ENCODE results near the gene FUT2.
"Not testable (repeated sequence)": the region's sequence is repeated elsewhere in the genome, so short reads cannot be mapped to it uniquely, and the experiment has no call there.

Gene FUT2

DNA sequence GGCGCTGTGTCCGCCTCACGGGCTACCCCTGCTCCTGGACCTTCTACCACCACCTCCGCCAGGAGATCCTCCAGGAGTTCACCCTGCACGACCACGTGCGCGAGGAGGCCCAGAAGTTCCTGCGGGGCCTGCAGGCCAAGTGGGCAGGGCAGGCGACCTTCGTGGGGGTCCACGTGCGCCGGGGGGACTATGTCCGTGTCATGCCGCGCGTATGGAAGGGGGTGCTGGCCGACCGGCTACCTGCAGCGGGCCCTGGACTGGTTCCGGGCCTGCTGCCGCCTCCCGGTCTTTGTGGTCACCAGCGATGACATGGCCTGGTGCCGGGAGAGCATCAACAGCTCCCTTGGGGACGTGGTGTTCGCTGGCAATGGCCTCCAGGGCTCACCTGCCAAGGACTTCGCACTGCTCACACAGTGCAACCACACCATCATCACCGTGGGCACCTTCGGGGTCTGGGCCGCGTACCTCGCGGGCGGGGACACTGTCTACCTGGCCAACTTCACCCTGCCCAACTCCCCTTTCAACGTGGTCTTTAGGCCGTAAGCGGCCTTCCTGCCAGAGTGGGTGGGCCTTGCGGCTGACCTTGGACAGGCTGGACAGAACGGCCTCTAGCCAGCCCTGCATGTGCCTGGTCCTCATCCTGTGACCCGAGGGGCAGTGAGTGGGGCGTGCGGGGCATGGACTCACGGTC is 15.2 kb upstream of the FUT2 start:
- Histone ChIP-seq H3K9me3 (ENCODE audit: control insufficient read depth, insufficient read depth, low read length) (no peaks in the 10 kb centered on the region), H3K36me3 (ENCODE audit: control insufficient read depth, insufficient read depth, low read length) (no peaks in the 10 kb centered on the region), H3K27me3 (ENCODE audit: control insufficient read depth, insufficient read depth, low read length) (no peaks in the 10 kb centered on the region), H3K4me3 (ENCODE audit: low read length) (no peak overlapping the region), H3K27ac (ENCODE audit: low read length) (no peak overlapping the region), H3K4me1 (ENCODE audit: control insufficient read depth, insufficient read depth, low read length) (no peaks in the 10 kb centered on the region)
- no peak for DNase-seq (ENCODE audit: low read depth, low spot score)
- no CpG with 5 or more reads among the region's 45 CpGs for WGBS (ENCODE audit: insufficient coverage, insufficient read length)

DNA sequence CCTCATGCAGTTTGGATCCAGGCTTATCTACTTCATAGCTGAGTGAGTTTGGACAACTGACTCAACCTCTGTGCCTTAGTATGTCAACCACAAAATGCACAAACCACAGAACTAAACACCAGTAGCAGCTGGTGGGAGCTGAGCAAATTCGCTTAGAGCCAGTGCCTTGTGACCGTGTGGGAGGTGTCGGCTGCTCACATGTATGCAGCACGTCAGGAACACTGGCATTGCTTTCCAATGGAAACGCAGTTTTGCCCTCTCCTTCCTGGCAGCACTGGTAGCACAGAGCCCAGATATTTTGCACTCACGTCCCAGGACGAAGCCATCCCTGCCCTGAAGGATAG is 14.7 kb upstream of the FUT2 start:
- Histone ChIP-seq H3K27ac (ENCODE audit: low read length) (no peak overlapping the region), H3K27me3 (ENCODE audit: control insufficient read depth, insufficient read depth, low read length) (no peaks in the 10 kb centered on the region), H3K4me3 (ENCODE audit: low read length) (no peak overlapping the region), H3K9me3 (ENCODE audit: control insufficient read depth, insufficient read depth, low read length) (no peaks in the 10 kb centered on the region), H3K36me3 (ENCODE audit: control insufficient read depth, insufficient read depth, low read length) (no peaks in the 10 kb centered on the region), H3K4me1 (ENCODE audit: control insufficient read depth, insufficient read depth, low read length) (no peaks in the 10 kb centered on the region)
- DNase-seq (ENCODE audit: low read depth, low spot score) = no peak
- WGBS (ENCODE audit: insufficient coverage, insufficient read length) = no CpG with 5 or more reads among the region's 7 CpGs

DNA sequence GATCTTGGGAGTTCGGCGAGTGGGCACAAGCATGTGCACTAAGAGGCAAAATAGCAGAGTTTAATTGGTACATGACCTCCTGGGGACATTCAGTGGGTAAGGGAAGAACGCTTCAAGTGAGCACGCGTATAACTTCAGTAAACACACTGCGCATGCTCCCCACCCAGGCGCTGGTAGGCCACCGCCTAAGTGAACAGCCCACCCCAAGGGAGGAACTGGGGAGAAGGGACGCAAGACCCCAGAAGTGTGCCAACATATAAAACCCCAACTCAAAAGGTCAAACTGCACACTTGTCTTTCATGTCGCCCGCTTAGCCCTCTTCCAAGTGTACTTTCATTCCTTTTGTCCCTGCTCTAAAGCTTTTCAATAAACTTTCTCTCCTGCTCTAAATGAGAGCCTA is 12.4 kb upstream of the FUT2 start:
- no peak for DNase-seq (ENCODE audit: low read depth, low spot score)
- Histone ChIP-seq H3K36me3 (ENCODE audit: control insufficient read depth, insufficient read depth, low read length) (no peaks in the 10 kb centered on the region), H3K4me3 (ENCODE audit: low read length) (no peak overlapping the region), H3K27ac (ENCODE audit: low read length) (no peak overlapping the region), H3K27me3 (ENCODE audit: control insufficient read depth, insufficient read depth, low read length) (no peaks in the 10 kb centered on the region), H3K4me1 (ENCODE audit: control insufficient read depth, insufficient read depth, low read length) (no peaks in the 10 kb centered on the region), H3K9me3 (ENCODE audit: control insufficient read depth, insufficient read depth, low read length) (no peaks in the 10 kb centered on the region)
- WGBS (ENCODE audit: insufficient coverage, insufficient read length) = no CpG with 5 or more reads among the region's 11 CpGs

DNA sequence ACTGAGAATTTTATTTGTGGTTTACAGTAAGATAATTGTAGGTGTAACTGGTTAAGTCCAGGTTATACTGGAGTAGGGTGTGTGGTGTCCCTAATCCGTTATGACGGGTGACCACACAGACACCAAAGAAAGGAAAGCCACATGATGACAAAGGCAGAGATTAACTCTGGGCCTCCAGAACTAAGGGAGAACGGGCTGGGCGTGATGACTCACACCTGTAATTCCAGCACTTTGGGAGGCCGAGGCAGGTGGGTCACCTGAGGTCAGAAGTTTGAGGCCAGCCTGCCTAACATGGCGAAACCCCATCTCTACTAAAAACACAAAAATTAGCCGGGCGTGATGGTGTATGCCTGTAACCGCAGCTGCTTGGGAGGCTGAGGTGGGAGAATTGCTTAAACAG is 10.2 kb upstream of the FUT2 start:
- no peaks in the 10 kb centered on the region for H3K4me1 ChIP-seq (ENCODE audit: control insufficient read depth, insufficient read depth, low read length)
- no peak overlapping the region for H3K27ac ChIP-seq (ENCODE audit: low read length)
- no peak overlapping the region for H3K4me3 ChIP-seq (ENCODE audit: low read length)
- no CpG with 5 or more reads among the region's 9 CpGs for WGBS (ENCODE audit: insufficient coverage, insufficient read length)
- DNase-seq (ENCODE audit: low read depth, low spot score) = no peak
- no peaks in the 10 kb centered on the region for H3K9me3 ChIP-seq (ENCODE audit: control insufficient read depth, insufficient read depth, low read length)
- H3K27me3 ChIP-seq (ENCODE audit: control insufficient read depth, insufficient read depth, low read length) = no peaks in the 10 kb centered on the region
- no peaks in the 10 kb centered on the region for H3K36me3 ChIP-seq (ENCODE audit: control insufficient read depth, insufficient read depth, low read length)

DNA sequence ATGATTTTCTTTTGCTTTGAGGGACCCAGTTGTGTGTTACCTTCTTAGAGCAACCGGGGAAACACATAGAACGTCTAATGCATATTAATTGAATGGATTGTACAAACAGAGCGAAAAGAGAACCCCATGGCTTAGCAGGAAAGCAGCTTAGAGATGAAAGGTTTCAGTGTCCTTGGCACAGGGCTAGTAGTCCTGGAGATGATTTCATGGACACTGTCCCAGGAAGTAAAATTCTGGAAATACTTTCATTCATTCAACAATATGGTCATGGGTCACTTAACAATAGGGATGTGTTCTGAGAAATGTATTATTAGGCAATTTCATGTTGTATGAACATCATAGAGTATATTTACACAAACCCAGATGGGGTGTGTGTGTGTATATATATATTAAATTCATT is 9.7 kb upstream of the FUT2 start:
- Histone ChIP-seq H3K9me3 (ENCODE audit: control insufficient read depth, insufficient read depth, low read length) (no peaks in the 10 kb centered on the region), H3K36me3 (ENCODE audit: control insufficient read depth, insufficient read depth, low read length) (no peaks in the 10 kb centered on the region), H3K27ac (ENCODE audit: low read length) (no peak overlapping the region), H3K27me3 (ENCODE audit: control insufficient read depth, insufficient read depth, low read length) (no peaks in the 10 kb centered on the region), H3K4me1 (ENCODE audit: control insufficient read depth, insufficient read depth, low read length) (no peaks in the 10 kb centered on the region), H3K4me3 (ENCODE audit: low read length) (no peak overlapping the region)
- no peak for DNase-seq (ENCODE audit: low read depth, low spot score)
- no CpG with 5 or more reads among the region's 3 CpGs for WGBS (ENCODE audit: insufficient coverage, insufficient read length)

DNA sequence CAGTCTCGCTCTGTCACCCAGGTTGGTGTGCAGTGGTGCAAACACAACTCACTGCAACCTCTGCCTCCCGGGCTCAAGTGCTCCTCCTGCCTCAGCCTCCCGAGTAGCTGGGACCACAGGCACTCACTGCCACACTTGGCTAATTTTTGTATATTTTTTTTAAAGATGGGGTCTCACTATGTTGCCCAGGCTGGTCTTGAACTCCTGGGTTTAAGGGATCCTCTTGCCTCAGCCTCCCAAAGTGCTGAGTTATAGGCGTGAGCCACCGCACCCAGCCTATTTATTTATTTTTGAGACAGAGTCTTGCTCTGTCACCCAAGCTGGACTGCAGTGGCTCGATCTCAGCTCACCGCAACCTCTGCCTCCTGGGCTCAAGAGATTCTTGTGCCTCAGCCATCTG is 9.1 kb upstream of the FUT2 start:
- H3K27ac ChIP-seq (ENCODE audit: low read length); H3K4me1 ChIP-seq (ENCODE audit: control insufficient read depth, insufficient read depth, low read length); H3K27me3 ChIP-seq (ENCODE audit: control insufficient read depth, insufficient read depth, low read length); DNase-seq (ENCODE audit: low read depth, low spot score); H3K36me3 ChIP-seq (ENCODE audit: control insufficient read depth, insufficient read depth, low read length); H3K4me3 ChIP-seq (ENCODE audit: low read length); H3K9me3 ChIP-seq (ENCODE audit: control insufficient read depth, insufficient read depth, low read length): not testable (repeated sequence)
- WGBS (ENCODE audit: insufficient coverage, insufficient read length) = no CpG with 5 or more reads among the region's 7 CpGs

DNA sequence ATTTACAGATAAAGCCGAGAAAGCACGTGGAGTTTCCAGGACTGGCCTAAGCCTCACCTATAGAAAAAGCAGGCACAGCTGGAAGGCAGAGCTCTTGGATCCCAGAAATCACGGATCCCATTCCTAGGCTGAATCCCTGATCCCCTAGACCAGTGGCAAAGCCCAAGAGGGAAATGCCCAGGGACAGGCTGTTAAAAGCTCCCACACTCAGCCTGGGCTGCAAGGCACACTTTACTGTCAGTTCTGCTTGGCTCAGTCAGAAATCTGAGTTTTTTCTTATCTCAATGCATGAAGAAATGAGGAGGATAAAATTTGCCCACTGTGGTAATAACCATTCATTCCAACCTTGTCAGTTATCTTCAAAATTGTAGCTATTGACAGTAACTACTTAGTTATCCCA is 8.0 kb upstream of the FUT2 start:
- no peaks in the 10 kb centered on the region for H3K27me3 ChIP-seq (ENCODE audit: control insufficient read depth, insufficient read depth, low read length)
- H3K36me3 ChIP-seq (ENCODE audit: control insufficient read depth, insufficient read depth, low read length) = no peaks in the 10 kb centered on the region

DNA sequence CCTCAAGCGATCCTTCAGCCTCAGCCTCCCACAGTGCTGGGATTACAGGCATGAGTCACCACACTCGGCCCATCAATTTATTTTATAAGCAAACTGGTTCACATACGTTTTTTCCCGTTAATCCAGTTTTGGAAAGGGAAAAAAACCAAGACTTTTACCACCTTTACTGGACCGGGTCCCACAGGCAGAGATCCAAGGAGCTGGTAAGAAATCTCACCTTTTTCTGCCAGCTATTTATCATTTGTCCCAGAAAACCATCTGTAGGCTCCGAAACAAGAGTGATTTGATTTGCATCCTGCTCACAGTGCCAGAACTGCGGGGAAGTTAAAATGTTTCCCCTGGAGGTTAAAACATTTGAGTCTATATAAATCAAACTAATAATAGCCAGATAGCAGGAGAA is 6.3 kb upstream of the FUT2 start:
- no peaks in the 10 kb centered on the region for H3K36me3 ChIP-seq (ENCODE audit: control insufficient read depth, insufficient read depth, low read length)
- no peak for DNase-seq (ENCODE audit: low read depth, low spot score)
- no peak overlapping the region for H3K4me3 ChIP-seq (ENCODE audit: low read length)
- H3K4me1 ChIP-seq (ENCODE audit: control insufficient read depth, insufficient read depth, low read length) = no peaks in the 10 kb centered on the region
- no peak overlapping the region for H3K27ac ChIP-seq (ENCODE audit: low read length)
- no peaks in the 10 kb centered on the region for H3K9me3 ChIP-seq (ENCODE audit: control insufficient read depth, insufficient read depth, low read length)
- no CpG with 5 or more reads among the region's 7 CpGs for WGBS (ENCODE audit: insufficient coverage, insufficient read length)
- H3K27me3 ChIP-seq (ENCODE audit: control insufficient read depth, insufficient read depth, low read length) = no peaks in the 10 kb centered on the region

More for the DNA sequence above, 8.0 kb upstream of the FUT2 start:
- Histone ChIP-seq H3K27ac (ENCODE audit: low read length) (no peak overlapping the region), H3K9me3 (ENCODE audit: control insufficient read depth, insufficient read depth, low read length) (no peaks in the 10 kb centered on the region), H3K4me3 (ENCODE audit: low read length) (no peak overlapping the region), H3K4me1 (ENCODE audit: control insufficient read depth, insufficient read depth, low read length) (no peaks in the 10 kb centered on the region)
- WGBS (ENCODE audit: insufficient coverage, insufficient read length) = no CpG with 5 or more reads among the region's 3 CpGs
- DNase-seq (ENCODE audit: low read depth, low spot score) = no peak

DNA sequence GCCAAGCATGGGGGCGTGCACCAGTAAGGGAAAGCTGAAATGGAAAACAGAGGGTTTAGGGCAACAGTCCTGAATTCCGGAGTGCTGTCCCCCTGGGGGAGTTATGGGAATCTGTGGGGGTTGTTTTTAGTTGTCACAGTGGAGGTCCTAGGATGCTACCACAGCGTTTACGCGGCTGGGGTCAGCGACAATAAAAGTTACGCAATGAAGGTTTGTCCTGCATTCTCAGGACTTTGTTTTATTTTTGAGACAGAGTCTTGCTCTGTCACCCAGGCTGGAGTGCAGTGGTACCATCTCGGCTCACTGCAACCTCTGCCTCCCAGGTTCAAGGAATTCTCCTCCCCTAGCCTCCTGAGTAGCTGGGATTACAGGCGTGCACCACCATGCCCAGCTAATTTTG is 2.1 kb upstream of the FUT2 start:
- H3K36me3 ChIP-seq (ENCODE audit: control insufficient read depth, insufficient read depth, low read length); H3K4me1 ChIP-seq (ENCODE audit: control insufficient read depth, insufficient read depth, low read length); H3K27ac ChIP-seq (ENCODE audit: low read length); DNase-seq (ENCODE audit: low read depth, low spot score); H3K4me3 ChIP-seq (ENCODE audit: low read length); H3K9me3 ChIP-seq (ENCODE audit: control insufficient read depth, insufficient read depth, low read length); H3K27me3 ChIP-seq (ENCODE audit: control insufficient read depth, insufficient read depth, low read length): not testable (repeated sequence)
- WGBS (ENCODE audit: insufficient coverage, insufficient read length) = no CpG with 5 or more reads among the region's 9 CpGs

DNA sequence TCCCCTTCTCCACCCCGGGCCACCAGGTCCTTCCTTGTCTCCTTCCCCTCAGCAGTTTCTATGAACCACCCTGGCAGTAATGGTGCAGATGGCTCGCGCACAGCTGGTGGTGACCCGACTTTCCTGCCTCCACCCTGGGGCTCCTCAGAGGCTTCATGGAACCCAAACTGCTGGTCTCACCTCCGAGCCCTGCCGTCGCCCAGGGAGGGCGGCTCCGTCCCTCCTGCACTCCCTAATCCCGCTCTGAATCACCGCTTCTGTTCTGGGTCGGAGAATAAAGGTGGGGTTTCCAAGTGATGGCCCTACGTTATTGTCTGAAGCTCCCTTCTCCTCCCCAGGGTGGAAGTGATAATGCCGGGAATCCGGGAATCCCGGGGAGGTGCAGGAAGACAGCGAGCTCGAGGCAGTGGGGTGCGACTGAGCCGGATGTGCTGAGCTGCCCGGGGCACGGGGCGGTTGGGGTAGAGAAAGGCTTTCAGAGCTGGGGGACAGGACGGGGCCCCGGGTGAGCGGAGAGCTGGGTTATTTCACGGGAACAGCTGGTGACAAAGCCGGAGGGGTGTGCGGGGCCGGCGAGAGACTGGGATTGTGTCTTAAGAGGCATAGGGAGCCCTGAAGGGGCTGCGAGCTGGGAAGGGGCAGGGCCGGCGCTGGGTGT is 711 bp downstream of the FUT2 start:
- no peak for DNase-seq (ENCODE audit: low read depth, low spot score)
- Histone ChIP-seq H3K4me1 (ENCODE audit: control insufficient read depth, insufficient read depth, low read length) (no peaks in the 10 kb centered on the region), H3K36me3 (ENCODE audit: control insufficient read depth, insufficient read depth, low read length) (no peaks in the 10 kb centered on the region), H3K9me3 (ENCODE audit: control insufficient read depth, insufficient read depth, low read length) (no peaks in the 10 kb centered on the region), H3K27me3 (ENCODE audit: control insufficient read depth, insufficient read depth, low read length) (no peaks in the 10 kb centered on the region), H3K27ac (ENCODE audit: low read length) (no peak overlapping the region), H3K4me3 (ENCODE audit: low read length) (peak overlapping the region; percentile 52; the same call in 1 of the 2 replicates)
- no CpG with 5 or more reads among the region's 34 CpGs for WGBS (ENCODE audit: insufficient coverage, insufficient read length)

DNA sequence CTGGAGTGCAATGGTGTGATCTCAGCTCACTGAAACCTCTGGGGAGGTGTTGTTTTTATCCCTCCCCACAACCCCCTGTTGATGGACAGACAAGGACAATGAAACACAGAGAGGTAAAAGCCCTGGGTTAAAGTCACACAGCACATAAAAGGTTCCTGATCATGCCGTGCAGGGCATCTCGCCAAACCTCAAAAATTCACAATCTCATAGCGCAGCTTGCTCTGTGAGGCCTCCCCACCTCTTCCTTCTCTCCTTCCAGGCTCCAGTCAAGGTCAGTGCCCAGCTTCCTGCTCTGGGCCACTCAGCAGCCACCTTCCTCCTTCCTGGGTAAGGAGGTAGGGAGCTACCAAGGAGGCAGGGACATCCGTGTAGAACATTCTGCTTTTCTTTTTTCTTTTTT is 2.3 kb downstream of the FUT2 start:
- no peaks in the 10 kb centered on the region for H3K9me3 ChIP-seq (ENCODE audit: control insufficient read depth, insufficient read depth, low read length)
- no peaks in the 10 kb centered on the region for H3K4me1 ChIP-seq (ENCODE audit: control insufficient read depth, insufficient read depth, low read length)
- no peaks in the 10 kb centered on the region for H3K36me3 ChIP-seq (ENCODE audit: control insufficient read depth, insufficient read depth, low read length)
- no CpG with 5 or more reads among the region's 4 CpGs for WGBS (ENCODE audit: insufficient coverage, insufficient read length)
- H3K27me3 ChIP-seq (ENCODE audit: control insufficient read depth, insufficient read depth, low read length) = no peaks in the 10 kb centered on the region
- DNase-seq (ENCODE audit: low read depth, low spot score) = no peak
- H3K4me3 ChIP-seq (ENCODE audit: low read length) = no peak overlapping the region
- no peak overlapping the region for H3K27ac ChIP-seq (ENCODE audit: low read length)
